Islet of Langerhans (tissue), 1 donor: ENCODE measurements around the gene PABPN1.

Source experiments
- FAIRE-seq: peaks from one replicate; lab custom pipeline; 2011; peaks lifted over from hg19 to GRCh38; lab: Jason Lieb, UNC

The PABPN1 gene

DNA sequence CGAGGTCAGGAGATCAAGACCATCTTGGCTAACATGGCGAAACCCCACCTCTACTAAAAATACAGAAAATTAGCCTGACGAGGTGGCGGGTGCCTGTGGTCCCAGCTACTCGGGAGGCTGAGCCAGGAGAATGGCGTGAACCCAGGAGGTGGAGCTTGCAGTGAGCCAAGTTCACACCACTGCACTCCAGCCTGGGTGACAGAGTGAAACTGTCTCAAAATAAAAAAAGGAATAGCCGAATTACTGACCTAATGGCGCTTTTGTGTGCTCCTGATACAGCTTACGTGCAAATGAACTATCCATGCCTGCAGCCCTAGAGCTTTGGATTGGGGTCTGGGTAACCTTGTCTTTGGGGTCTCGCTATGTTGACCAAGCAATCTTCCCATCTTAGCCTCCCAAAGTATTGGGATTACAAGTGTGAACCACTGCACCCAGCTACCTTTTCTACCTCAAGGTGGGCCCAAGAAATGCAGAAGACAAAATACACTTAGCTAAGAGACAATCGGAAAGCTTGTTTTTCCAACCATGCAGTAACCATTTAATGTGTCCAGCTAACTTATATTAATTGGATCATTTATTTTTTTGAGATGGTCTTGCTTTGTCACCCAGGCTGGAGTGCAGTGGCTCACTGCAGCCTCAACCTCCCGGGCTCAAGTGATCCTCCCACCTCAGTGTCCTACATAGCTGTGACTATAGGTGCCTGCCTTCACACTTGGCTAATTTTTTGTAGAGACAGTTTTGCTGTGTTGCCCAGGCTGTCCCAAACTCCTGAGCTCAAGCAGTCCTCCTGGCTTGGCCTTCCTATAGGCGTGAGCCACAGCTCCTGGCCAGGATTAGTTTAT, 5.5 kb downstream of the PABPN1 start:
- FAIRE-seq, result no peak

DNA sequence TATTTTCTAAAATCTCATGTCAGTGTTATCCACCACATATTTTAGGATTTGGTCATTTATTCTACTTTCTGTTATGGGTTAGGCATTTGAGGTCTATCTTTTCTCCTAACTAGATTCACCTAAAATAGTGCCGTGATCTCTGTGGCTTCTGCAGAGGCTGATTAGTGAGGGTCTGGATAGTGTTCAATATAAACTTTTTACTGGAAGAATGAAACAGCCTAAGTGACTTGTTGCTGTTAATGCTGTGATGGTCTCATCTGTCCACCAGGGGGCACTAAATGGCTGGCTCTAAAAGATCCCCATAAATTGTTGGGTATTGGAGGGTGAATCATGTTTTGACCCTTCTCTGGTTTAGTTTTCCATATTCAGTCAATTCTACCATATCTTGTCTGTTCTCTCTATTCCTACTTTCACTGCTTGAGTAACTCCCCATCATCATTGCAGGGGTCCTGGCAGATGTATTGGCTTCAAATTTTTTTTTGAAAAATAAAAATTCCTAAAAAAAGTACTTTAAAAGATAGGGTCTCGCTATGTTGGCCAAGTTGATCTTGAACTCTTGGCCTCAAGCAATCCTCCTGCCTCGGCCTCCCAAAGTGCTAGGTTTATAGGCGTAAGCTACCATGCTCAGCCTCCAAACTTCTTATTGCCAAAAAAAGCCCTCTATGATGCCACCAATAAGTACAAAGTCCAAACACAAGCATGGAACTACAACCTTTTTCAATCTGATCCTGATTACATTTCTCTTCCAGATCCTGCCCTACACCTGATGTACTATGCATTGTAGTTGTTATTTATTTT, 6.9 kb downstream of the PABPN1 start:
- peak; percentile 41 for FAIRE-seq

DNA sequence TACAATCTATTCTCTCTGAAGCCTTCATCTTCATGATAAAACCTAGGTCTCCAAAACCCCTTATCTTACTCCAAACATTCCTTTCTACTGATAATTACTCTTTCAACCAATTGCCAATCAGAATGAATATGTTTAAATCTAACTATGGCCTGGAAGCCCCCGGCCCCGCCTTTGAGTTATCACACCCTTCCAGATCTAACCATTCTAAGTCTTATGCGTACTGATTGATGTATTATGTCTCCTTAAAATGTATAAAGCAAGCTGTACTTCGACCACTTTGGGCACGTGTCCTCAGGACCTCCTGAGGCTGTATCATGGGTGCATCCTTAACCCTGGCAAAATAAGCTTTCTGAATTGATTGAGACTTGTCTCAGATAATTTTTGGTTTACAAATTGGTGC, 14.4 kb downstream of the PABPN1 start:
- no peak for FAIRE-seq

DNA sequence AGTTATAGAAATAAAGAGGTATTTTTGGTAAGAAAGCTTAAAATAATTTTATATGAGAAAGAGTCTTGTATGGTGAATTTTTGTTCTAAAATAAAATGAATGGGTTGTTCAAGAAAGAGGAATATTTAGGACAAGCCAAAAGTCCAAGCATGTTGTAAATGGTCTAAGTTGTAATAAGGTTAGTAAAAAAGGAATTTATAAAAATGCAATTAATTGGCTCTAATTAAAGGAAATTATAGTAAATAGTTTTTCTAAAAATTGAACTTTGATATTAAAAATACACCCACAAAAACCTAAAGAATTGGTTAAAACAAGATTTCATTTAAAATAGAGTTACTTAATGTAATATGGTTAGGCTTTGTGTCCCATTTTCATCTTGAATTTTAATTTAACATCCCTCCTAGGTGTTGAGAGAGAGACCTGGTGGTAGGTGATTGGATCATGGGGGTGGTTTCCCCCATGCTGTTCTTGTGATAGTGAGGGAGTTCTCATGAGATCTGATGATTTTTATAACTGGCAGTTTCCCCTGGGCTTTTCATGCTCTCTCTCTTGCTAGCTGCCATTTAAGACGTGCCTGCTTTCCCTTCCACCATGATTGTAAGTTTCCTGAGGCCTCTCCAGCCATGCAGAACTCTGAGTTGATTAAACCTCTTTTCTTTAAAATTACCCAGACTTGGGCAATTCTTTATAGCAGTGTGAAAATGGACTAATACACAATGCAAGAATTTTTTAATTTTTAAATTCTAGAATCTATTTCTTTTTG, 18.4 kb downstream of the PABPN1 start:
- no peak for FAIRE-seq

DNA sequence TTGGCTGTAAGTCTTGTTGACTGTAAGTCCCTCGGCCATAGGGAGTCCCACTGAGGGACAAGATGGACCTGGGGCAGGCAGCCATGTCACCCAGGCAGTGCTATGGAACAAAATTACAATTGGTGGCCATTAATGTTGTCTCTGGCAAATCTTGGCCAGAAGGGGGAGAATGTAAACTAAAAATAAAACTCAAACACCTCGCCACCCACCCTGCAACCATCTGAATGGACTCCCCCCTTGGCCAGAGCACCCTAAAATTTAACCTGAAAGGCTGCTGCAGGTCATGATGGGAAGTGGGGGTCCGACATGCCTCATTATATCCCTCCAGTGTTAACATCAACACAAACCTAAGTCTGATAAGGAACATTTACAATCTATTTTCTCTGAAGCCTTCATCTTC, 23.2 kb downstream of the PABPN1 start:
- FAIRE-seq, result no peak

DNA sequence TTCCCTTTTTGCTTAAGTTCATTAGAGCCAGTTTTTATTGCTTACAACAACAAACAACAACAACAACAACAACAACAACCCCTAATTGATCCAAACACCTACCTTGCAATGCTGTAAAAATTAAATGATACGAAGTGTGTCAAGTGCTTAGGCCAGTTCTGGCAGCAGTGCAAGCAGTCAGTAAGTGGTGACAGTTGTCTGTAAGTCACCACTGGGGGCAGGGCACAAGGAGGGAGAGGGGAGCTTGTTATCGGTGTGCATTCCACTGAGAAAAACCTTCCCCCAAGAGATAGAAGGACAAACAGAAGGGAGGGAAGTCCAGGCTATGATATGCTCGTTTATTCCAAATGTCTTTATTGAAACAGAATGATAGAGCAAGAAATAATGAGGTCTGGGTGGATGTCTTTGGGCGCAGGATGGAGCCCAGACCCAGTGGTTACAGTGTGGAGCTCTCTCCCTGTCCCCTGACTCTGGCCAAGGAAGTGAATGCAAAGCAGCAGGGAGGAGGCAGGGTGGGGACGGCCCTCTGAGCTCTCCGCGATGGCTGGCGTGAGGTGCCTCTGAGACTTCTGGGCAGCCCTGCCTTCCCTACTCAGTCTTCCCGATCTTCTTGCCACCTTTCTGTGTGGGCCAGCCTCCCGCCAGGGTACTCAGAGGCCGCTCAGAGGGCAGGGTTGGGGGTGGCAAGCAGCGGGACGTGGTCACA, 24.9 kb downstream of the PABPN1 start:
- FAIRE-seq, result no peak

DNA sequence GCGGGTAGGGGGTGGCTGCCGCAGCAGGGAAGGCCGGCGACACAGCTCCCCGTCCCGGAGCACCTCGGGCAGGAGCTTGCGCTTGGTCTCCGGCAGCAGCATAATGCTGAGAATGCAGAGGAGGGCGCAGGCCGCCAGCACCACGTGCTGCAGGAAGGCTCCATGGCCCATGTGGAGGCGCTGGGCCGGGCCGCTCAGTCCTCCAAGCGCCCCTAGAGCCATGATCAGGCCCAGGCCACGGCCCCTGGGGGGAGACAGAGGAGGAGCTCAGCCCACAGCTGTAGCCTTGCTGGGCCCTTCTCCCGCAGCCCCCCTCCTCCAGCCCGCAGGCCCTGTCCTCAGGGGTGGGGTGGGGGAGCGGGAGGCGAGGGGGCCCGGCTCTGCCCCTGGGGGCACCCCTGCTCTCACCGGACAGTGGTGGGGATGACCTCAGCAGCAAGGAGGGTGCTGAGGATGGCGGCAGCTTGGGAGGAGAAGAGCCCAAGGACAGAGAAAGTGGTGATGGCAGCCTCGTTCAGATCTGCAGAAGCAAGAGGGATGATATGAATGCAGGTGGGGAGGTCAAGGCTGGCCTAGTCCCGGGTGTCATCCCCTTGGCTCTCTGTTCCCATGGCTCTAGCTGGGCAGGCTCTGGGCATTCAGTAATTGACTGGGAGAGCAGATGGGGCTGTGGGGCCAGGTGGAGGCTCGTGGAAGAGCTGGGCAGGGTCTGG, 25.6 kb downstream of the PABPN1 start:
- FAIRE-seq, result no peak

DNA sequence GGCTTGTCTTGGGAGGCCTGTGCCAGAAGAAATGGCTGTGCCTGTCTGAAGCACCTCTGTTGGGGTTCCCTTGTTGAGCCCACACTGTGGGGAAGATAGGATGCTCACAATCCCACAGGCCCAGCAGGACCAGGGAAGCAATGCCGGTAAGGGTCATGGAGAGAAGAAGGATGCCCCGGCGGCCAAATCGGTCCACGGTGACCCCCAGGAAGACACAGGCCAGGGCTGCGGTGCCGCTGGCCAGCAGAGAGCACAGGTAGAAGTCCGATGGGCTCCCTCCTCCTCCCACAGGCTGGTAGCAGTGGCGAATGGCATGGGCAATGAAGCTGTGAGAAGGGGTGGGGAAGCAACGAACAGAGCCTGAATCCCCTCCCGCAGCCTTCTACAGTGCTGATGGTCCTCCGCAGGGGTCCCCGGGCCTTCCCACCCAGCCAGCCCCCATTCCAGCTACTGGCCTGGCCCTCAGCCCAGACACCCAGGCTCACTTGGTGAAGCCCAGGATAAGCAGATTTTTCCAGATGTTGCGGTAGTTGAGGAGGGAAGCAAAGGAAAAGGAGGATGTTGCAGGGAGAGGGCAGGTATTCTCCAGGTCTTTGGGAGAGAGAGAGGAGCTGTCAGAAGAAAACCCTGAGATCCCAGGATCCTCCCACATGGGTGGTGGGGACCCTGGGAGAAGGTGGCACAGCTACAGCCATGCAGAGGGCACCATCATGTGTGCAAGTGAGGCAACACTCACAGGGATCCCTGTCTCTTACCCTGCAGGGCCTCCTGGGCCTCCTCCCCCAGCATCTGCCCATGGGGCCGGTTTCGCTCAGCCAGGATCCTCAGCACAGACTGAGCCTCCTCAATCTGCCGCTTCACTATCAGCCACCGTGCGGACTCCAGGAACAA, 26.4 kb downstream of the PABPN1 start:
- FAIRE-seq, result no peak

DNA sequence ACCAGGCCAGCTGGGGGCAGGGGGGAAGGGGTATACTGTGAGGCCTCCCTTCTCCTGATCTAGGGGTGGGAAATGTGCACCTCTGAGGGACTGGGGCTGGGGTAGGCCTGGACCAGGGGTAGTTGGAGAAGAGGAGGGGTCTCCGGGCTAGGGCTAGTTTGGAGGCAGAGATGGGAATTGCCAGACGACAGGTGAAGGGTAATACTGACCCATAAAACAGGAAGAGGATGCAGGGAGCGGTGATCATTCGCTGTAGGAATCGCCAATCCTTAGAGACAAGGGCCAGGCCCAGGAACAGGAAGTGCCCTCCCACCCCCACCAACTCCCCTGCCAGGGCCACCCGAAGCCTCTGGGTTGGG, 27.0 kb downstream of the PABPN1 start:
- FAIRE-seq, result no peak

DNA sequence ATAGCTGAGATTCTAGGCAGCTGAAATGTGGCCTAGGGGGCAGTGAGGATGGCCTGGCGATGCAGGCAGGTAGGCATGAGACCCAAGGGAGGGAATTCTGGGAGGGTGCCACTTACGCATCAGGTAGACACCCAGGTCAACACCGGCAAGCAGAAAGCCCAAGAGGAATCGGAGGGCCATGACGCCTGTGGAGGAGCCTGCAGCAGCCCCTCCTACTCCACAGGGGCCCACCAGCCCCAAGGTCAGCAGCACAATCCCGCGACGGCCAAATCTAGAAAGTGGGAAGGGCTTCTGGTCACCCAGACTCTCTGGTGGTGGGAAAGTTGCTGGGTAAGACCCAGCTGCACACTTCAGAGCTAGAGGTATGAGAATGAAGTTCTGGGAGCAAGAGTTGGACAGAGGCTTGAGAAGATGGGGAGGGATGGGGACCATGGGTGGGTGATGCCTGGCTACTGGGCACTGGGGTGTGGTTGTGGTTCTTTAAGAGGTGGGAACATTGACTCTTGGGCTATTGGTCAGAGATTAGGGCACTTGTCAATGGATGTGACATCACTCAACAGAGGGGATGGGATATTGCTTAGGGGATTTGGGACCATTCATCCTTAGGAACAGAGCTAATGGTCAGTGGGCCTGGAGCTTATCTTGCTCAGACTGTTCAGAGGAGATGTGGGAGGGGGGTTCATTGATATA, 28.0 kb downstream of the PABPN1 start:
- FAIRE-seq, result no peak

DNA sequence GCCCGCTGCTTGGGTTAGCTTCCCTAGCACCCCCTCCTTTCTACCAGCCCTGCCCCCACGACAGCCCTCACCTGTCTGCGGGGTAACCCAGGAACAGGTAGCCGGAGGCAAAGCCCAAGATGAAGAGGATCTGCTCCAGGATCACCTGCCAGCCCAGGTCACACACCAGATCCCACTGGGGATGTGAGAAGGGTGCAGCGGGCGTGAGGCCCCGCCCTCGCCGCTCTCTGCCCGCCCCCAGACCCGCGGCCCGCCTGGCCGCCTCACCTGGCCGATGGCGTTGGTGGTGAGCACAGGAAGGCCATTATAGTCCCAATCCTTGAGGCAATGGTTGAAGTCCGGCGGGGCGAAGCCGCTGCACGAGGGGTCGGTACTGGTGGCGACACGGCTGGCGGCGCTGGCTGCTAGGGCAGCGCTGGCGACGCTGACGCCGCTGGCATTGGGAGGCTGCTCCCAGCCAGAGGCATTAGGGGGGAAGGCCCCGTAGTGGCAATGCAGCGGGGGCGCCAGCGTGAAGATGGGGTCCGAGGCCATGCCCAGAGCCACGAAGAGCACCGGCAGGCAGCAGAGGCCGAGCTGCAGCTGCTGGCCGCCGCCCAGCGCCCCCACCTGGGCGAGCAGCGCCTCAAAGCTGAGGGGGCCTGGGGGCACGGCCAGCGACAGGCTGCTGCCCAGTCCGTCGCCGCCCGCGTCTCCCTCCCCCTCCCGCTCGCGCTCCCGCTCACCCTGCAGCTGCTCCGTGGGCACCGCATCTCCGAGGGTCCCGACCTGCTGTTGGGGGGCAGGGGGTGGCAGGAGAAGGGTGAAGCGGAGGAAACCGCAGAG, 30.6 kb downstream of the PABPN1 start:
- FAIRE-seq, result no peak

DNA sequence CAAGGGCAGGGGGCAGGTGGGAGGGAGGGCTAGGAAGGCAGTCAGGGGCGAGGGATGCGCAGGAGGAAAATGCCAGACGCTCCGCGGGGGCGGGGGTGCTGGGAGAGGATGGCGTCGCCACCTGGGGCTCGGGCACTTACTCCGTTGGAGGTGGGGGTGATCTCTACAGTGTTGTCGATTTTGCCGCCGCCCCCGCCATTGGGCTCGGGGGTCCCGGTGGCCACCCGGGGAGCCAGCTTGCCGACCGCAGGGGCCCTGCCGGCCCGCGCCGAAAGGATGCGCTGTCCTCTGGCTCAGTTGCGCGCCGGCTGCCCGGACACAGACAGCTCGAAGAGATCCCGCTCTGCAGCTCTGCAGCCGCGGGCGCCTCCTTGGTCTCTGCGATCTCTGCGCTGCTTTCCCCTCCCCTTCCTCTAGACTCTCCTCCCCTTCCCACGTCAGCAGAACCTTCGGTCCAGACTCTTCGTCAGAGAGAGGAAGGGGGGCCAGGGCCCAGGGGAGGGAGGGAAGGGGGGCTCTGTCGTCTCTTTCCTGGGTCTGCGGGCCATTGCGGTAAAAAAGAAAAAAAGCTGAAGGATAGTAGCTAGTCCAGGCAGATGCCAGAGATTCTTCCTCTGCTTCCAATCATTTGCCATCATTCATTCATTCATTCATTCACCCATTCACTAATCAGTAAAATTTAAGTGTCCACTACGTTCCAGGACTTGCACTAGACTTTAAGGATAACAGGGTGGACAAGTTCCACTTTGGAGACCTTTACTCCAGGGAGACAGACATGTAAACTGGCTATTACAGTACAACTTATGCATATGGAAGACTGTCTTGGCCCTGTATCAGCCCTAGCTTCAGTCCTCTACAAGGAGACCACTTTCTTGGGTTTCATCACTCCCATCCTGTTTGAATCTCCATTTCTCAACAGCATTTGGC, 31.5 kb downstream of the PABPN1 start, which contains the start of gene SLC22A17:
Gene SLC22A17, minus strand, starts transcription at position 382 of the 927 bp plus-strand sequence.
- no peak for FAIRE-seq

DNA sequence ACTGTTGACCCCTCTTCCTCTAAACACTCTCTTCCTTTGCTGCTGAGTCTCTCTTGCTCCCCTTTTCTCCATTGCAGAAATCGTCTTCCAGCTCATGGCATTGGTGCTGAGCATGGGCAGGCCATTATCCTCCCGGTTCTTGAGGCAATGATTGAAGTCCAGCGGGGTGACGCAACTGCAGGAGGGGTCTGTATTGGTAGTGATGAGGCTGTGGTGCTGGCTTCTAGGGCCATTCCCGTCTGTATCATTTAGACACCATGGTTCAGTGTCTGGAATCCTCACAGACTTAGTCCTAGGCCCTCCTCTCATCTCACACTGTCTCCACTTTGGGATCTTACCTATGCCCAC, 32.1 kb downstream of the PABPN1 start:
- FAIRE-seq, result no peak

DNA sequence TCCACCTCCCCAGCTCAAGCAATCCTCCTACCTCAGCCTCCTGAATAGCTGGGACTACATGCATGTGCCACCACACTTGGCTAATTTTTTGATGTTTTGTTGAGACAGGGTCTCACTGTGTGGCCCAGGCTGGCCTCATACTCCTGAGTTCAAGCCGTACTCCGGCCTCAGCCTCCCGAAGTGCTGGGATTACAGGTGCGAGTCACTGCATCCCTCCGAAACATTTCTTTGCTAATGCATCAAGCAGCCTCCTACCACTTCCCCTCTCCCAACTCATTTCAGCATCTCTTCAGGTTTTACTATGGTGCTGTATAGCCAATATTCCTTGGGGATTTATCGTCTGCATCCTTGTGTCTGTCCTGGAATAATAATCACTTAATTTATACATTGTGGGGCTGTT, 33.7 kb downstream of the PABPN1 start:
- no peak for FAIRE-seq

DNA sequence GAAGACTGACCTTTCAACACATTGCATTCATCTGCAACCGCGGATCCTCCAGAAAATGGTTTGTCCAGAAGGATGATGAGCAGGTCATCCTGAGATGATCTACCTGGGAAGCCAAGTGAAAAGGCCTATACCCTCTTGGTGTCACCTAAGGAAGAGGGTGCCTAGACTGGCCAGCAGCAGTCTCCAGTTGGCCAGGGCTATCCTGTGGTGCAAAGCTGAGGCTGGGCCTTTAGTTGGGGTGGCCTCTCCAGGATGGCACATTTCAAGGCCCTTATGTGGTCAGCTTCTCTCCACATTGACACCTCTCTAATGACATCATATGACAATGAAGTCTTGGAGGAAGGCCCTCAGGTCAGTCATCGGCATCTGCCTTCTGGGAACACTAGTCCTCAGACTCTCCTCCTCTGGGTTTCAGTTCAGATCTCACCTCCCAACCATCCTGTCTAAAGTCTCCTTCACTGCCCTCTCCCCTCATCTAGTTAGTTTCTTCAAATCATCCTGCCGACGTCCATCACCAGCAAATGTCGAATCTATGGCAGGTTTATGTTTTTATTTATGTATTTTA, 34.7 kb downstream of the PABPN1 start:
- no peak for FAIRE-seq

DNA sequence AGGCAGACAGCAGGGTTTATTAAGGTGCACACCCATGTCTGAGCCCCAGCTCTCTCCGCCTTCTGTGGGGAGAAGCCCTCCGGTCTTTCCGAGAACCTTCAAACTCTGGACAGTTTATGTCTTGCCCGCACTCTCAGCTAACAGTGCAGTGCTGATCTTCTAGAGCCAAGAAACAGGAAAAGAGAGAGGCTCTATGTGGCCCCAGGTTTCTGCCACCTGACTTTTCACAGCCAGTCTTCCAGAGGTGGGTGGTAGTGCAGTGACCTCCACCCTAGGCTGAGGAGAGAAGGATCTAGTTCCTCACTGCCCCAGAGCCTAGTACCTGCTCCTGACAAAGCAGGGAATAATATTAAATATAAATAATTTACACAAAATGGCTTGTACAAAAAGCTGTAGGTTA, 35.4 kb downstream of the PABPN1 start:
- FAIRE-seq, result no peak

DNA sequence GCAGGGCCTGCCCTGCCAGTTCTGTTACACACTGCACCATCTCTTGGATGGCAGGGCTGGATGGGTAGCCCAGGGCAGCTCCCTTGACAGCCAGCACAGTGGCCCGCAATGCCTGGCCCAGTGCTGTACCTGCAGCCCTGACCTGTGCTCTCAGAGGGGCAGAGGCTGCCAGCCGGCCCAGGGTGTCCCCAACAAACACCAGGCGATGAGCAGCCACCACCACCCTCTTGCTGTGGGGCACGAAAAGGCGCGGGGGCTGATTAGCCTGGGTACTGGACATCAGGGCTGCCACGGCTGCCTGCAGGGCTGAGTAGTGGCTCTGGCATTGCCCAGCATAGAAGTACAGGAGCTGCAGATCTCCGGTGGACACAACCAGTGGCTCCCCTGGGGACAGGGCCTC, 36.0 kb downstream of the PABPN1 start:
- no peak for FAIRE-seq

DNA sequence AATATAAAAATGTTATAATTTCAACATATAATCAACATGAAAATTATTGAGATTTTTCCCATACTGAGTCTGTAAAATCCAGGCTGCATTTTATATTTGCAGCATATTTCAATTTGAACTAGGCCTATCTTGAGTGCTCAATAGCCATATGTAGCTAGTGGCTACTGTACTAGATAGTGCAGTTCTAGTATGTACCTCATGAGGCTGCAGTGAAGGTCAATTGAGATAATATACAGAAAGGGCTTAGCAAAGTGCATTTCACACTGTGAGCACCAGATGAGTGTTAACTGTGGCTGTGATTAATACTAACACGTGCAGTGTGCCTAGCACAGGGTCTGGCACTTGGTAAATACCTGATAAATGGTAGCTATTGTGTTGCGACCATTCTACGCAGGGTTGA, 36.8 kb downstream of the PABPN1 start:
- FAIRE-seq, result no peak
